Fibroblast of peridontal ligament (primary cell): ENCODE measurements around the gene ARPP21.

ENCODE experiments used
- DNase-seq: peaks from one replicate; pipeline ENCODE4 v3.0.0-alpha.2; 2010; ENCODE audit errors: extremely low read depth

The ARPP21 gene

DNA sequence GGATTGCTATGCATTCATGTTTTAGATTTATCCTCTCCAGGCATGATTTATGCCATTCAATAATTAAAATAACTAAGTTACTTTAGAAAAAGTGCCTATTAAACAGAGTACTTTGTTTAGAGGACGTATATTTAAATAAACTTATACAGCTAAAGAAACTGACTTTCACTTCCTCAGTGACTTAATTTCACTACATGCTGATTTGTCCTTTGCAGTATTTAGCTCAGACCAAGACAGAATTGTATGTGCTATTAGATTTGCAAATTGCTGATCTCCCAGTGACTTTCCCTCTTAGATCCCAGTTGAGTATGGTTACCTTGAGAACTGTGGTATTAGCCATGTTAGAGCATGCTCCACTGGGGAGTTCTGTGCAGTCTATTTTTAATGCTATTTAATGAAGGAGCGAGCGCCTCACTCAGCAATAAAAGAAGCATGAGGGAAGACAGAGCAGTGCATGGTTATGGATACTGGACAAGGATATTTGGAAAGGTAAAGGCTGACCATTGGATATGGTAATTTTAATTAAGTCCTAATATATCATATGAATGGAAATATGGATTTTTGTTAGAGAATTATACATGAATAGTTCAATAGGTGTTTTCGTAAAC lies 2.7 kb downstream of the ARPP21 start:
- no peak for DNase-seq

- no peak for DNase-seq
Observed at GRCh38 chr3:35643495-35643894, 4.2 kb downstream of the ARPP21 start.

GRCh38 chr3:35644451-35644850 lies 5.1 kb downstream of the ARPP21 start:
- DNase-seq: no peak

DNA sequence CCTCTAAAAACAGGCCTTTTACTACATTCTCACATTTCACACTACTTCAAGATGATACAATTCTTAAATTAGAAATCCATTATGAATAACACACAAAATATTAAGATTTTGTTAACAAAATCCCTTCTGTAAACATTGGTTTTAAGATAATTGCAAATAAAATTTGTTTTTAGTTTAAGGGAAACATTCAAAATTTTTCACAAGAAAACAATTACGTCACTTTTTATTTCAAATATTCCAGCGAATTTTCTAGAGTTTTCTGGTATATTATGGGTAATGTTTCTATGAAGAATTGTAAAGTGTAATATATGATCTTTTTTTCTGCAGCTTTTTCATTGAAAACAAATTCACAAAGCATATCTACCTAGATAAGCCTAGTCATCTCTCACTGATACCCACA lies 5.9 kb downstream of the ARPP21 start:
- no peak for DNase-seq

GRCh38 chr3:35646081-35646480 lies 6.8 kb downstream of the ARPP21 start:
- no peak for DNase-seq

GRCh38 chr3:35647461-35647860 lies 8.1 kb downstream of the ARPP21 start:
- no peak for DNase-seq

GRCh38 chr3:35648347-35648746 lies 9.0 kb downstream of the ARPP21 start:
- no peak for DNase-seq

DNA sequence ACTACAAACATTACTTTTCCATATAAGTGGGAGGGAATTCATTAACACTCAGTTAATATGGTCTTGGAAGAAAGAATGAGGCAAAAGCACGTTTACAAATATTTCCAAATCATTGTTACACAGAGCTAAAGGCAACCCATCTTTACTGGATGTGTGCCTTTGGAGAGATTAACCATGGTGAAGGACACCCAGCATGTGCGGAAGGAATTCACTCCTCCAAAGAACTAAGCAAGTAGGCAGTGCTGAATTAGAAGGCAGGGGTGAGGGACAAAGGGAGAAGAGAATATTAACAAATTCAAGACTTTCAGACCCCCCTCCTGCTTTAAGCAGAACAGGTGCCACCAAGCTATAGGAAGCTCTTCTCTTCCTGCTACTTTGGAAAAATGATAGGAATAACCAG lies 10.1 kb downstream of the ARPP21 start:
- DNase-seq: no peak

- DNase-seq: no peak
Observed at GRCh38 chr3:35651426-35651825, 12.1 kb downstream of the ARPP21 start.

- no peak for DNase-seq
Observed at GRCh38 chr3:35651851-35652250, 12.5 kb downstream of the ARPP21 start.

GRCh38 chr3:35653347-35653746 lies 14.0 kb downstream of the ARPP21 start:
- no peak for DNase-seq

DNA sequence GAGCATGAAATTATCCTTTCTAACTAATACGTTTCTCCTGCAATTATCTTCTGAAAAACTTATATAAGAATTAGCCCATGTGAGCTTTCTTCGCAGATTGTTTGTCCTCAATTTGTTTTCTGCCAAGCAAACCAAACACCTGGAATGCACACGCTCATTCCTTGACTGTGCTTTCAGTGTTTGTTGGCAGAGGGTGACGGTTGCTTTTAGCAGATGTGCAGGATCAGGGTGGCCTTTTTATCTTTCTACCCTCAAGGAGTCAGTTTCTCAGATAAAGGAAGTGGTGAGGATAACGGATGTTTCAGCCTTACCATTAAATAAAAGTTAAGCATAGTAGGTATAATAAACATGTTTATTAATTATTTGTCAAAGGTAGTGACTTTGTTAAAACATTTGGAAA lies 15.2 kb downstream of the ARPP21 start:
- no peak for DNase-seq

DNA sequence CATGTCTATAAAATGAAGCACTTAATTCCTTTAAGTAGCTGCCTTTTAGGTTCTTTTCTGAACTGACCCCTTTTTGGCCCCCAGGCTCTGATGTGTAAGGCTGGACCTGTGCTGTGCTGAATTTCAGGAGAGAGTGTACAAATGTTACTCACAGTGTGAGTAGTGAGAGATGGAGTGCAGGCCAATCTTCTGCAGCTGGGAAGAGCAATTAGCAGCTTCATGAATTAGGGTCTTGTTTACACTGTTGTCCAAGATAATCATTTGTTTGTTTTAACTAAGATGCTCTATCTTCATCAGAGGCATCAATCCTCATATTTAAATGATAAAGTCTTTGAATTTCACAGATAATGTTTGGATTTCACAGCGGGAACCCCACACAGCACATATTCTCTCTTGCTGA lies 19.4 kb downstream of the ARPP21 start:
- DNase-seq: no peak

- DNase-seq: no peak
Observed at GRCh38 chr3:35659768-35660167, 20.4 kb downstream of the ARPP21 start.

- DNase-seq: no peak
Observed at GRCh38 chr3:35663471-35663870, 24.1 kb downstream of the ARPP21 start.

GRCh38 chr3:35664460-35664919 lies 25.2 kb downstream of the ARPP21 start:
- no peak for DNase-seq

DNA sequence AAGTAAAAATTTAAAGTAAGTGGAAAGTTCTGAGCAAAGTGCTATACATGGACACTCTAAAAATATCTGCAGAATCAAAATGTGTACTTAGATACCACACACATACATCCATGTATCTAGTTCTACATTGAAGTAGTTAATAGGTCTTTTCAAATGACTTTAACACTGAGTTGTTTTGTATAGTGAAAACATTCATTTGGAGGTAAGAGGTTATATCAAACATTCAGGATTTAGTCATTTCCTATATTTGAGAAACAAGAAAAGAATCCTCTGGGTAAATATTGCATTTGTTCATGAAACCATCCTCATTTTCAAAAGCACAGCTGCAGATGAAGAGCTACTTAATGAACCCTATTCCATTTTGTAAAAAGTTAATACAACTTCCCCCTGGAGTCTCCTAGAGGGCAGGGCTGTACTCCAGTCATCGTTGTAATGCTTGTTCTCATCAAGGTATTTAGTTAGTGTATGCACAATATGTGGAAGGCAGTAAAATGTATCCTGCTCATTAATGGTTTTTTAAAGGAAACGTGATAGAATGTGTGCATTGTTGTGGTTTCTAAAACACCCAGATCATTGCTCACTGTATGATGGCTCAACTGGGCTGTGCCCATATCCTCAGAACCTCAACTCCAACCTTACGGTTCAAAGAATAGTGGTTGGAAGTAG lies 26.2 kb downstream of the ARPP21 start:
- DNase-seq: no peak

DNA sequence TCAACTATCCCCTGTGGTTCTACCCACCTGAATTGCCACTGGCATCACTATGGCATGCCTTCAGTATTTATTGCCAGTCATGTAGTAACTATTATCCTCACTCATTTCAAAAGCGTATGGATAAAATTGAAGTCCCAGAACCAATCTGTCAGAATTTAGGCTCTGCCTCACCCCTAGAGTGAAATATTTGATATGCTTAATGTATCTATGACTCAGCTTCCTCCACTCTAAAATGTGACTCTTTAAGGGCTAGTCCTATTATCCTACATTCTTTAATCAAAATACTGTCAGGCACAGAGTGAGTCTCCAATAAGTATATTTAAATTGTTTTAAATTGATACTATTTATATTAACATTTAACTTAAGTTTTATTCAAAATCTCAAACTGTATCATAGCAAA lies 27.6 kb downstream of the ARPP21 start:
- DNase-seq: no peak

- DNase-seq: no peak
Observed at GRCh38 chr3:35670408-35670965, 31.2 kb downstream of the ARPP21 start.

GRCh38 chr3:35671483-35671882 lies 32.2 kb downstream of the ARPP21 start:
- DNase-seq: no peak

- no peak for DNase-seq
Observed at GRCh38 chr3:35673017-35673416, 33.7 kb downstream of the ARPP21 start.

- DNase-seq: no peak
Observed at GRCh38 chr3:35674451-35675109, 35.3 kb downstream of the ARPP21 start.

DNA sequence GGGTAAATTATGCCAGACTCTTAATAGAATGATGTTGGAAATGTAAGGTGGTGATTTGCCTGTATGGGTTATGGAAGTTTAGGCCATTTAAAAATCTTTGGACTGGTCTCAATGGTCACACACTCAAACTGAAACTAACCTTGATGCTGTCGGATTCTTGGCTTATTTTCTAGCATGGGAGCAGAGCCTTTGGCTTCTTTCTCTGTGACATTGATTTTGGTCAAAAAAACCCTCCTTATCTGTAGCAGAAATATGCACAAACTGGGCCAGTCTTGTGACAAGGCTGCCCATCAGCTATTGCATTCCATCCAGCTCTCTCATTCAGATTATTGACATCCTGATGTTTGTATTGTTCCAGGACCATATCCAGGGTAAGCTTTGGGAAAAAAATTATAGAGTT lies 35.9 kb downstream of the ARPP21 start:
- DNase-seq: no peak
